PC-9 (cell line): ENCODE measurements around the gene USP3. TPM values are rescaled to one million over a fixed set of nuclear protein-coding genes. Genes with fewer than 3 reads are reported as not detected.
A peak's percentile ranks its signal among the peaks of the same experiment; 100 is the strongest.
"Not testable (repeated sequence)": the region's sequence is repeated elsewhere in the genome, so short reads cannot be mapped to it uniquely, and the experiment has no call there.

ENCODE experiments used
- BruUV-seq: library from RNA; stranded (reverse); fragments of 400-500 nt; replicated peaks from 2 replicates; lab custom pipeline; 2021; lab: Mats Ljungman, UMichigan
- CTCF ChIA-PET: fragments of 300-600 bp; sonication (Branson Sonifier 250); formaldehyde crosslinking; loops from one replicate; lab custom pipeline; 2022; ENCODE audit warnings: antibody characterized with exemption; lab: Charles Lee
- POLR2A ChIA-PET: fragments of 300-600 bp; sonication (Branson Sonifier 250); formaldehyde crosslinking; loops from one replicate; lab custom pipeline; 2022; ENCODE audit warnings: antibody characterized with exemption; ENCODE audit not compliant: unreplicated experiment; lab: Charles Lee
- DNase-seq, 2 experiments: peaks; one replicate each; pipeline versions ENCODE4 v3.0.0 to v3.0.0-alpha.2; 2015 to 2022; ENCODE audit warnings: mixed read lengths in 1 of 2
- H2AFZ ChIP-seq: fragments of 200-600 bp; sonication (generic); 2 replicates; pipeline ENCODE4 v1.8.1; 2017; ENCODE audit warnings: antibody characterized with exemption
- H3F3A ChIP-seq: fragments of 200-600 bp; sonication (generic); 2 replicates; pipeline ENCODE4 v1.8.1; 2017; ENCODE audit warnings: antibody characterized with exemption, mild to moderate bottlenecking, low read depth; ENCODE audit not compliant: insufficient read depth
- H3K27ac ChIP-seq: fragments of 200-600 bp; sonication (generic); 2 replicates; pipeline ENCODE4 v1.6.1; 2016; ENCODE audit warnings: mixed run types
- H3K27me3 ChIP-seq: fragments of 200-600 bp; sonication (generic); 2 replicates; pipeline ENCODE4 v1.6.1; 2016; ENCODE audit warnings: low read depth, mixed run types; ENCODE audit not compliant: insufficient read depth
- H3K36me3 ChIP-seq: fragments of 200-600 bp; sonication (generic); 2 replicates; pipeline ENCODE4 v1.6.1; 2016; ENCODE audit warnings: low read depth, mixed run types
- H3K4me1 ChIP-seq: fragments of 200-600 bp; sonication (generic); replicated peaks from 2 replicates; pipeline ENCODE4 v1.6.1; 2016; ENCODE audit warnings: mixed run types; ENCODE audit not compliant: insufficient read depth
- H3K4me2 ChIP-seq: fragments of 200-600 bp; sonication (generic); 2 replicates; pipeline ENCODE4 v1.6.1; 2017; ENCODE audit warnings: mixed run types
- H3K4me3 ChIP-seq: fragments of 200-600 bp; sonication (generic); 2 replicates; pipeline ENCODE4 v1.6.1; 2016; ENCODE audit warnings: mixed run types
- H3K79me2 ChIP-seq: fragments of 200-600 bp; sonication (generic); 2 replicates; pipeline ENCODE4 v1.6.1; 2017; ENCODE audit warnings: low read depth, mixed run types
- H3K9me2 ChIP-seq: fragments of 200-600 bp; sonication (generic); 2 replicates; pipeline ENCODE4 v1.8.1; 2017; ENCODE audit warnings: mild to moderate bottlenecking; ENCODE audit not compliant: insufficient read depth
- H3K9me3 ChIP-seq: fragments of 200-600 bp; sonication (generic); 2 replicates; pipeline ENCODE4 v1.8.1; 2016; ENCODE audit warnings: low read depth; ENCODE audit not compliant: insufficient read depth
- H4K20me1 ChIP-seq: fragments of 200-600 bp; sonication (generic); 2 replicates; pipeline ENCODE4 v1.8.1; 2017; ENCODE audit not compliant: insufficient read depth
- CTCF ChIP-seq: fragments of 200-600 bp; sonication (generic); conservative IDR thresholded peaks from 2 replicates; pipeline ENCODE4 v1.6.1; 2017; ENCODE audit warnings: mixed run types, antibody characterized with exemption, mild to moderate bottlenecking, moderate library complexity
- EZH2 ChIP-seq: fragments of 200-600 bp; sonication (generic); IDR thresholded peaks from 2 replicates; pipeline ENCODE4 v1.8.0; 2017; ENCODE audit warnings: antibody characterized with exemption, low read depth
- intact Hi-C: fragments of 100-400 bp; cut with micrococcal nuclease; formaldehyde crosslinking; loops from one replicate; pipeline ENCODE4 v1.10.0; 2022; ENCODE audit not compliant: unreplicated experiment
- total RNA-seq: library from RNA; stranded (reverse); gene quantifications from 2 replicates; pipeline ENCODE4 v1.2.3, GENCODE V29; 2021

USP3 gene
- total RNA-seq, 1 experiment from 2014 or later, result 57.5 TPM

GRCh38 chr15:63517628-63518027 lies 13.2 kb downstream of the USP3 start:
- Histone ChIP-seq H3K4me3 (no peak overlapping the region), H3K36me3 (no peaks in the 10 kb centered on the region; the same call in 1 of the 2 replicates), H3F3A (peaks cover 11% of the 10 kb centered on the region; the same call in 1 of the 2 replicates), H3K27ac (peak overlapping the region; percentile 35), H3K27me3 (no peaks in the 10 kb centered on the region), H3K4me1 (peaks cover 54% of the 10 kb centered on the region), H3K9me3 (no peaks in the 10 kb centered on the region), H3K9me2 (no peaks in the 10 kb centered on the region), H3K4me2 (peak overlapping the region; percentile 50), H3K79me2 (peaks cover 100% of the 10 kb centered on the region), H4K20me1 (no peaks in the 10 kb centered on the region; the same call in 1 of the 2 replicates), H2AFZ (no peak overlapping the region)
- TF ChIP-seq CTCF (no peak), EZH2 (no peak)
- intact Hi-C loops, result no loop called here
- BruUV-seq, result no TSS peak
- DNase-seq, result no peak
- ChIA-PET POLR2A (interaction anchor here (0.6 kb wide), 1 partner anchor 13 kb away, joined by 3 read pairs; the partner anchor contains the start of gene USP3), CTCF (interaction anchor here (0.9 kb wide), 1 partner anchor 11 kb away, joined by 3 read pairs; no protein-coding TSS in a partner anchor)

GRCh38 chr15:63519041-63519440 lies 14.6 kb downstream of the USP3 start:
- H3K9me2 ChIP-seq, result no peaks in the 10 kb centered on the region
- no peak overlapping the region for H3K4me3 ChIP-seq
- TF ChIP-seq EZH2 (no peak), CTCF (no peak)
- H3K27ac ChIP-seq, result no peak overlapping the region
- H3K79me2 ChIP-seq, result peaks cover 100% of the 10 kb centered on the region
- H3K9me3 ChIP-seq, result no peaks in the 10 kb centered on the region
- H4K20me1 ChIP-seq, result no peaks in the 10 kb centered on the region; the same call in 1 of the 2 replicates
- CTCF ChIA-PET, result no interaction called here
- no peaks in the 10 kb centered on the region for H3K27me3 ChIP-seq
- no peaks in the 10 kb centered on the region; the same call in 1 of the 2 replicates for H3K36me3 ChIP-seq
- no peak for DNase-seq
- peaks cover 46% of the 10 kb centered on the region for H3K4me1 ChIP-seq
- no peak overlapping the region for H2AFZ ChIP-seq
- intact Hi-C loops, result no loop called here
- no peak overlapping the region for H3K4me2 ChIP-seq
- BruUV-seq, result no TSS peak
- POLR2A ChIA-PET, result no interaction called here
- peaks cover 5% of the 10 kb centered on the region; the same call in 1 of the 2 replicates for H3F3A ChIP-seq

- Histone ChIP-seq H3K9me2 (no peaks in the 10 kb centered on the region), H4K20me1 (no peaks in the 10 kb centered on the region; the same call in 1 of the 2 replicates), H3K9me3 (no peaks in the 10 kb centered on the region), H3K4me2 (no peak overlapping the region), H3K36me3 (no peaks in the 10 kb centered on the region; the same call in 1 of the 2 replicates), H2AFZ (no peak overlapping the region), H3F3A (no peaks in the 10 kb centered on the region), H3K27me3 (no peaks in the 10 kb centered on the region), H3K4me1 (peaks cover 40% of the 10 kb centered on the region), H3K4me3 (no peak overlapping the region), H3K27ac (no peak overlapping the region), H3K79me2 (peaks cover 100% of the 10 kb centered on the region)
- no TSS peak for BruUV-seq
- CTCF ChIA-PET, result interaction anchor here (0.7 kb wide), 1 partner anchor 30 kb away, joined by 5 read pairs; no protein-coding TSS in a partner anchor
- intact Hi-C loops, result no loop called here
- DNase-seq, result no peak
- TF ChIP-seq CTCF, result no peak
- no peak for TF ChIP-seq EZH2
- POLR2A ChIA-PET, result no interaction called here
These were observed 15.3 kb downstream of the USP3 start for GRCh38 chr15:63519548-63520178.

- intact Hi-C loops, H3K9me2 ChIP-seq, H3F3A ChIP-seq, H3K27me3 ChIP-seq, H3K4me2 ChIP-seq, H3K9me3 ChIP-seq, H4K20me1 ChIP-seq, BruUV-seq, H3K4me3 ChIP-seq, H2AFZ ChIP-seq, DNase-seq, H3K27ac ChIP-seq, H3K36me3 ChIP-seq: not testable (repeated sequence)
- Histone ChIP-seq H3K79me2 (peaks cover 100% of the 10 kb centered on the region), H3K4me1 (peaks cover 32% of the 10 kb centered on the region)
- ChIA-PET CTCF (interaction anchor here (0.7 kb wide), 1 partner anchor 29 kb away, joined by 5 read pairs; no protein-coding TSS in a partner anchor), POLR2A (interaction anchor here (0.7 kb wide), 1 partner anchor 13 kb away, joined by 3 read pairs; no protein-coding TSS in a partner anchor)
These were observed 16.1 kb downstream of the USP3 start for GRCh38 chr15:63520462-63520861.
